GM21390 (cell line): ENCODE measurements around the gene ING3.

ENCODE experiments used
- ATAC-seq: cut with Tn5 transposase; IDR thresholded peaks from one replicate; pipeline ENCODE4 v1.9.1; 2021; ENCODE audit not compliant: unreplicated experiment

Gene ING3

GRCh38 chr7:121023194-121023593 is 72.6 kb downstream of the ING3 start:
- ATAC-seq: no peak

DNA sequence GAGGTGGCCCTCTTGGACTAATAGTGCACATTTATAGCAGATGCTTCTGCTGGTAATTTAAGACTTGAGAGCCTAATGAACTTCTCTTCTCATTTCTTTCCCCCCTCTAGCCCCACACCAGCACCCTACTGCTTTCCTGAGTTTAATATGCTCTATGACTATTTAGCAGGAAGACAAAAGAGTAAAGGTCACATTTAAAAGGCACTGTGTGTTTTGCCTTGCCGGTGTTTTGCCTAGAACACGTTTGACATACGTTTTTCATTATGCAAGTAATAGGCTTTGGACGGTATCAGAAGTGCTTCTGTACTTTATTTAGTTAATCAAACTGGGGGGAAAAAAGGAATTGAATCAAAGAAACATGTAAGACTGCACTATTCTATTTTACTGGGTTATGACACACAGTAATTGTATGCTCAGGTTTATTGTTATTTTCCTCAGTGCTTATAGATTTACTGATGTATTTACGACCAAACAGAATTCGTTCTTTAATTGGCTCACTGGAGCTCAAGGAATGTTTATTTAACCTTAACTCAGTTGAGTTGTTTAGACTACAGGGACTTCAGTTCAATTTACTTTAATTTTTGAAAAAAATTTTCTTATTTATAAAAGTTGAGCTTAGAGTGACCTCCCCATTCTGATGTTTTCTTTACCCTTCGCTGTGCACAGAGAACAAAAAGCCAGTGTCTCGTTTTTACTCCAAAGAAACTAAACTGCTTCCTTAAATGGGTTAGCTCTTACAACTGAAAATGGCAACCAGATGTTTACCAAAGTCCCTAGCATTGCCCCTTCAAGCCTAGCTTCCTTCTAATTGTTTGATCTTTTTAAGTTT is 73.3 kb downstream of the ING3 start:
- ATAC-seq: no peak

- ATAC-seq: no peak
Observed at GRCh38 chr7:121024611-121025010, 74.0 kb downstream of the ING3 start.

DNA sequence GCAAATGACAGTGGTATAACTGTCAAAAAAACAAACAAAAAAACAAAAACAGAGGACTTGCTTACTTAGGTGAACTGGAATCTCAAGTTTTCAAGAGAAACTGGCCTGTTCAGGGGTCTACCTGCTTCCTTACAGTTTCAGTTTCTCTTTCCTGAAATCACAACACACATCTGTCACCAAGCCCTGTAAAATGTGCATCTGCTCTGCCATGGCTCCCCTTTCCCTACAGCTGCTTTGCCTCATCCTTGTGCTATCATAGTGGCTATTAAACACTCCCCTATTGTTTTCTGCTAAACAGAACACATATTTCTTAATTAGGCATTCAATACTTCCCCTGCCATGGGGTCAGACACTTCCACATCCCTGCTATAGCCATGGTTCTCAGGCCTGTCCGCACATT is 75.6 kb downstream of the ING3 start:
- no peak for ATAC-seq

DNA sequence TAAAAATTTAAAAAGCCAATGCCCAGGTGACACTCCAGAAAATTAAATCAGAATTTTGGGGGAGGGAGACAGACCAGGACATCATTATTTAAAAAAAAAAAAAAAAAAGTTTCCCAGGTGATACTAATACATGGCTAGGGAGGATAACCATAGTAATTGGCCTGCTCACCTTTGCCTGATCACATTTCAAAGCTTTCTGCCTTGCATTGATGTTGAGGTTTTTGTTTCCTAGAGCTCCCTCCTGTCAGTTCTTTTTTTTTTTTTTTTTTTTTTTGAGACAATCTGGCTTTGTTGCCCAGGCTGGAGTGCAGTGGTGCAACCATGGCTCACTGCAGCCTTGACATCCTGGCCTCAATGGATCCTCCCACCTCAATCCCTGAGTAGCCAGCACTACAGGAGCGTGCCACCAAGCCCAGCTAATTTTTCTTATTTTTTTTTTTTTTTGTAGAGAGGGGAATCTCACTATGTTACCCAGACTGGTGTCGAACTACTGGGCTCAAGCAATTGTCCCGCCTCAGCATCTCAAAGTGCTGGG is 76.1 kb downstream of the ING3 start:
- no peak for ATAC-seq
